Large intestine (tissue), 3 donors: ENCODE measurements around the gene TPM1. TPM values are rescaled to one million over a fixed set of nuclear protein-coding genes. Genes with fewer than 3 reads are reported as not detected.

Experiments
- DNase-seq, 2 donors: peaks; one replicate each; pipeline versions ENCODE4 v3.0.0 to v3.0.0-alpha.2; 2013
- H3K27ac ChIP-seq: one replicate; pipeline ENCODE4 v1.5.1; 2013; ENCODE audit warnings: low read length
- H3K27me3 ChIP-seq: 2 replicates; pipeline ENCODE4 v1.6.1; 2013; ENCODE audit warnings: low read length; ENCODE audit not compliant: control insufficient read depth, insufficient read depth
- H3K36me3 ChIP-seq: 2 replicates; pipeline ENCODE4 v1.6.1; 2013; ENCODE audit warnings: low read length; ENCODE audit not compliant: control insufficient read depth, insufficient read depth
- H3K4me1 ChIP-seq: one replicate; pipeline ENCODE4 v1.6.1; 2013; ENCODE audit warnings: low read length; ENCODE audit not compliant: control insufficient read depth, insufficient read depth
- H3K4me3 ChIP-seq: one replicate; pipeline ENCODE4 v1.5.1; 2013; ENCODE audit warnings: low read length
- H3K9me3 ChIP-seq: one replicate; pipeline ENCODE4 v1.6.1; 2013; ENCODE audit warnings: mild to moderate bottlenecking, low read depth, low read length, moderate library complexity; ENCODE audit not compliant: control insufficient read depth
- WGBS: methylation state at CpG from one replicate; pipeline ENCODE4 v1.1.5; 2013; ENCODE audit warnings: low lambda C conversion rate; ENCODE audit not compliant: insufficient coverage; 5-methylcytosine and 5-hydroxymethylcytosine counted together
- polyA plus RNA-seq: library from polyadenylated mRNA; unstranded; fragments of 120-200 nt; gene quantifications from one replicate; pipeline ENCODE4 v1.2.1, GENCODE V29; 2013

TPM1 gene
- polyA plus RNA-seq, 1 donor: 647 TPM

DNA sequence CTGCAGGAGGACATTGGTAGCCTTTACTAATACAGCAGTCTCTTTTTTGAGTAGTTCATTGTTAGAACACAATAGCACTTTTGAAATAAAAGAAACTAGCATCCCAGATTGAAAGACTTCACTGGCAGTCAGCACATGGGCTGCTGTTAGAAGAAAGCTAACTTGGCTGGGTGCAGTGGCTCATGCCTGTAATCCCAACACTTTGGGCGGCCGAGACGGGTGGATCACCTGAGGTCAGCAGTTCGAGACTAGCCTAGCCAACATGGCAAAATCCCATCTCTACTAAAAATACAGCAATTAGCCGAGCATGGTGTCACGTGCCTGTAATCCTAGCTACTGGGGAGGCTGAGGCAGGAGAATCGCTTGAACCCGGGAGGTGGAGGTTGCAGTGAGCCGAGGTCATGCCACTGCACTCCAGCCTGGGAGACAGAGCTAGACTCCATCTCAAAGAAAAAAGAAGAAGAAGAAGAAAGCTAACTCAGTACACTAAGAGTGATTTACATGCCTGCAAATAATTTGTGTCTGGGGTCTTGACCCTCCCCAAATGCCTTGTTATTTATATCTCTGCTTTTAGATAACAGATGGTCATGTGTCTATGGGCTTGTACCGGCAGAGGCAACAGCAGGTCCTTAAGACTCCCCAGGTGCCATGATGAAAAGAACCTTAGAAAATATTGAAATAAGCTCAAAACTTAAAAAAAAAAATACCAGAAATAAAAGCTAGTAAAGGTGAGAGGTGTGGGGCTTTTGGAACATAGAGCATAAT, 9.7 kb downstream of the TPM1 start:
- DNase-seq: no peak
- no peak overlapping the region for H3K4me3 ChIP-seq
- H3K4me1 ChIP-seq: peaks cover 62% of the 10 kb centered on the region
- H3K36me3 ChIP-seq: peaks cover 12% of the 10 kb centered on the region
- 93% methylated on average over 3 of the region's 10 CpGs for WGBS
- H3K27me3 ChIP-seq: no peaks in the 10 kb centered on the region
- no peaks in the 10 kb centered on the region for H3K9me3 ChIP-seq
- peak overlapping the region; percentile 95 for H3K27ac ChIP-seq

- no peak overlapping the region for H3K4me3 ChIP-seq
- no peaks in the 10 kb centered on the region for H3K9me3 ChIP-seq
- DNase-seq: peak in 1 of 2 donors; percentile 65
- H3K27me3 ChIP-seq: no peaks in the 10 kb centered on the region
- peak overlapping the region; percentile 95 for H3K27ac ChIP-seq
- peaks cover 16% of the 10 kb centered on the region for H3K36me3 ChIP-seq
- peaks cover 58% of the 10 kb centered on the region for H3K4me1 ChIP-seq
- WGBS: no CpG with 5 or more reads among the region's 7 CpGs
Measured at GRCh38 chr15:63052961-63053698, 10.6 kb downstream of the TPM1 start.

GRCh38 chr15:63054281-63054683, 11.7 kb downstream of the TPM1 start:
- peaks cover 58% of the 10 kb centered on the region for H3K4me1 ChIP-seq
- H3K36me3 ChIP-seq: peaks cover 27% of the 10 kb centered on the region
- no CpG with 5 or more reads among the region's 4 CpGs for WGBS
- H3K27ac ChIP-seq: peak overlapping the region; percentile 79
- H3K27me3 ChIP-seq: no peaks in the 10 kb centered on the region
- H3K4me3 ChIP-seq: no peak overlapping the region
- no peaks in the 10 kb centered on the region for H3K9me3 ChIP-seq
- DNase-seq: peak in 1 of 2 donors; percentile 68

GRCh38 chr15:63054985-63055384, 12.4 kb downstream of the TPM1 start:
- peak; percentile 64 to 78 for DNase-seq
- H3K27me3 ChIP-seq: no peaks in the 10 kb centered on the region
- WGBS: 17% methylated on average over 1 of the region's 1 CpG

DNA sequence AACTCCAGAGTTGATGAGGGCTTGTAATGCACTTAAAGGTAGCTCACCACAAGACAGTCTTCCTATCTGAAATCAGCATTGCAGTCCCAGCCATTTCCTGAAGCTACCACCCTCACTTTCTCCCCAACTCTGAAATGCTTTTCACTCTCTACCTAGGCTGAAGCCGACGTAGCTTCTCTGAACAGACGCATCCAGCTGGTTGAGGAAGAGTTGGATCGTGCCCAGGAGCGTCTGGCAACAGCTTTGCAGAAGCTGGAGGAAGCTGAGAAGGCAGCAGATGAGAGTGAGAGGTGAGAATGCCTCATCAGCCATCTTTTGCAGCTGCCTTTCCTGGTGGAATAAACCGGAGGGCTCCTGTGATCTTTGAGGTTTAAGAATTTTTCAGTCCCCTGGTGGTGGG, 14.3 kb downstream of the TPM1 start:
- Histone ChIP-seq H3K27me3 (no peaks in the 10 kb centered on the region), H3K4me3 (no peak overlapping the region), H3K4me1 (peaks cover 37% of the 10 kb centered on the region), H3K9me3 (no peaks in the 10 kb centered on the region), H3K27ac (no peak overlapping the region), H3K36me3 (peaks cover 52% of the 10 kb centered on the region)
- no CpG with 5 or more reads among the region's 6 CpGs for WGBS
- no peak for DNase-seq

More at GRCh38 chr15:63054985-63055384, 12.4 kb downstream of the TPM1 start:
- H3K4me1 ChIP-seq: peaks cover 55% of the 10 kb centered on the region
- H3K9me3 ChIP-seq: no peaks in the 10 kb centered on the region
- H3K36me3 ChIP-seq: peaks cover 34% of the 10 kb centered on the region
- H3K4me3 ChIP-seq: no peak overlapping the region
- peak overlapping the region; percentile 79 for H3K27ac ChIP-seq

DNA sequence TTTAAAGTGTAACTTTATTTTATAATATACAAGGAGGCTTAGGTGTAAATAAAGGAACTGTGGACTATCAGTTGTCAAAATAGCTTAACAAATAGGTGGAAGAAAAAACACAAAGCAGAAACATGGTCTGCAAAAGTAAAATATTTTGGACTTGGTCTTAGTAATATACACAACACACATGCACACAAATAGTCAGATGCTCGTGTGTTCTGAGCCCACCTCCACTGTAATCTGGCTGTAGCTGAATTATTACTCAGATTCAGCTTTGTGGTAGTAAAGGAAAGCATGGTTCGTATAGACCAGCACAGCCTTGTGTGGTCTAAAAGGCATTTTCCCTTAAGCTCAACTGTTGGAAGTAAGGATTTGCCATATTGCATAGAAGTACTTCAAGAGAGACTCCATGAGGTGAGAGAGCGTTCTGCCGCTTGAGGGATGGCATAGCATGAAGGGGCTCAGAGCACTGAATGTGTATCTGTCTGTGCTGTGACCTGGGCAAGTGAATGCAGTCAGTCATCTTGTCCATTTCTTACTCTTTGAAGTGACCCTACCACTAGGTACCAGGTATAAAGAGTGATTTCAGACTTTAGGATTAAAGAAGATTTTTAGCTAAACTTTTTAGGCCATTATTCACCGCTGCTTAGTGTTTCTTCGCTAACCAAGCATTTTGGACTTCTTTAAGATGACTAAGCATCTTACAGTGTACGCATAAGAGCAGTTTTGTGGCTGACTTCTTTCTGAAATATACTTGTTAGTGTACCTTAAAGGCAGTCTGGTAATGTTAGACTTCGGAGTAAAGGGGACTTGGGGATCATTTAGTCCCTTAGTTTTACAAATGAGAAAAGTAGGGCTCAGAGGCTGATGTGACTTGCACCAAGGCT, 15.2 kb downstream of the TPM1 start:
- Histone ChIP-seq H3K4me1 (peaks cover 32% of the 10 kb centered on the region), H3K27me3 (no peaks in the 10 kb centered on the region), H3K36me3 (peaks cover 61% of the 10 kb centered on the region), H3K27ac (no peak overlapping the region), H3K4me3 (no peak overlapping the region), H3K9me3 (no peaks in the 10 kb centered on the region)
- 100% methylated on average over 2 of the region's 8 CpGs for WGBS
- no peak for DNase-seq

DNA sequence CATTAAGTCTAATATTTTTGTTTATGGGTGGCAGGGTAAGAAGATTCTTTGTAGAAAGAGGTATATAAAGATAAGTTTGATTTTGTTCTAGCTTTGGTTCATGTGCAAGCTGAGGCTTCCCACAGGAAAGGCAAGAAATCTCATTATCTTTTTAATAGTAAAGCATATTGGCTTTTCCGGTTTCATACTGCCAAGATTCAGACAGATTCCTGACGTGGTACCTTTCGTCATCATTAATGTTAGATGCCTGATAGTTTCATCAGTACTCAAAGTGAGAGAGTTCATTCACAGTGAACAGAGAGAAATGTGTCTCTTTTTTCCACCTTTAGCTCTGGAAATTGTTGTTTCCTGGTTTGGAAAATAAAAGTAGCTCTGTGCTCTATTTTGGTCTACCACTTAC, 16.5 kb downstream of the TPM1 start:
- Histone ChIP-seq H3K36me3 (peaks cover 72% of the 10 kb centered on the region), H3K9me3 (no peaks in the 10 kb centered on the region), H3K4me1 (peaks cover 20% of the 10 kb centered on the region), H3K27ac (no peak overlapping the region), H3K27me3 (no peaks in the 10 kb centered on the region), H3K4me3 (no peak overlapping the region)
- 50% methylated on average over 2 of the region's 3 CpGs for WGBS
- DNase-seq: no peak

- Histone ChIP-seq H3K4me3 (no peak overlapping the region), H3K4me1 (peaks cover 14% of the 10 kb centered on the region), H3K27ac (no peak overlapping the region), H3K27me3 (no peaks in the 10 kb centered on the region), H3K36me3 (peaks cover 75% of the 10 kb centered on the region), H3K9me3 (no peaks in the 10 kb centered on the region)
- 100% methylated on average over 1 of the region's 10 CpGs for WGBS
- DNase-seq: no peak
Measured at GRCh38 chr15:63059573-63060216, 17.1 kb downstream of the TPM1 start.

DNA sequence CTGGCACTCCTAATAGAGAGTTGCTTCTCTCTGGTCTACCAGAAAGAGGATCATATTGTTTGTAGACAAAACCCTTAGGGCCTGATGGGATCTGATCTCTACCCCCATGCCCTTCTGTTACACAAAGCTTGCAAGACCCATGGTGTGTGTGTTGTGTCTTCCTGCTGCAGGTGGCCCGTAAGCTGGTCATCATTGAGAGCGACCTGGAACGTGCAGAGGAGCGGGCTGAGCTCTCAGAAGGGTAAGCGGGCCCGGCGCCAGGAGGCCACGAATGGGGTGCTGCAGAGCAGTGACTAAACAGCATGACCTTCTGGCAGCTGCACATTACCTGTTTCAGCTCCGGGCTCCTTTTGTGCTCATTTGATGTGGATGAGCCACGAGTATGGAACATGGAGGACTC, 18.2 kb downstream of the TPM1 start:
- Histone ChIP-seq H3K4me1 (peaks cover 4% of the 10 kb centered on the region), H3K36me3 (peaks cover 80% of the 10 kb centered on the region), H3K27ac (no peak overlapping the region), H3K4me3 (no peak overlapping the region), H3K27me3 (no peaks in the 10 kb centered on the region), H3K9me3 (no peaks in the 10 kb centered on the region)
- no peak for DNase-seq
- WGBS: no CpG with 5 or more reads among the region's 10 CpGs

DNA sequence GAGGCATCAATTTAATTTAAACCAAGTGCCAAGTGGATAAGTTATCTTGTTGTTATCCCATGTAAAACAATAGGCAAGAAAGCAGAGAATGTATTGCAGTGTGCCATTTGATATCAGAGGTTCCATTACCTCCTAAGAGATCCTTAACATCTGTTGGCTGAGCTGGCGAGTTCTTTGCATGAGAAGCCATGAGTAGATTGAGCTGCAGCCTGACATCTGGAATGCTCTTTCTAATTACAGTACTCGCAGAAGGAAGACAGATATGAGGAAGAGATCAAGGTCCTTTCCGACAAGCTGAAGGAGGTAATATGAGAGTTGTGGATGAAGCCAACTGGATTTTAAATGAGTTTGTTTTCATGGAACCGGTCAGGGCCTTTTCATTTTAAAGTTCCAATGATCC, 19.4 kb downstream of the TPM1 start:
- WGBS: 21% methylated on average over 2 of the region's 4 CpGs
- peaks cover 82% of the 10 kb centered on the region for H3K36me3 ChIP-seq
- no peaks in the 10 kb centered on the region for H3K9me3 ChIP-seq
- peaks cover 4% of the 10 kb centered on the region for H3K4me1 ChIP-seq
- H3K27me3 ChIP-seq: no peaks in the 10 kb centered on the region
- no peak for DNase-seq
- H3K27ac ChIP-seq: no peak overlapping the region
- no peak overlapping the region for H3K4me3 ChIP-seq
